Measurements from ENCODE around the gene SLMAP. TPM values are rescaled to one million over a fixed set of nuclear protein-coding genes. Genes with fewer than 3 reads are reported as not detected.
A peak's percentile ranks its signal among the peaks of the same experiment; 100 is the strongest.

SLMAP gene
- total and polyA plus RNA-seq, 11 donors, result 96.4 to 534 (median 269) TPM

GRCh38 chr3:57764794-57765193, 8.7 kb downstream of the SLMAP start:
- no peak for TF ChIP-seq CTCF (IDR thresholded peaks at IDR 0.05)
- TF ChIP-seq POLR2A (IDR thresholded peaks at IDR 0.05), result no peak
- 90 to 96% (median 93%) methylated on average over 2 of the region's 2 CpGs for WGBS, 4 donors
- H3K36me3 ChIP-seq, result peaks cover 0 to 30% (median 8%) of the 10 kb centered on the region in 9 donors
- ATAC-seq, result no peak
- intact Hi-C loops (cut with DNase I), result no loop called here
- no peak overlapping the region for H3K4me3 ChIP-seq
- H3K9me3 ChIP-seq, result no peaks in the 10 kb centered on the region
- no peak for DNase-seq
- peaks cover 0 to 49% (median 20%) of the 10 kb centered on the region in 12 donors for H3K4me1 ChIP-seq
- no peaks in the 10 kb centered on the region for H3K27me3 ChIP-seq
- H3K27ac ChIP-seq, result no peak overlapping the region

GRCh38 chr3:57768595-57768994, 12.5 kb downstream of the SLMAP start:
- intact Hi-C loops (cut with DNase I), result no loop called here
- WGBS, 4 donors, result 96 to 99% (median 97%) methylated on average over 3 of the region's 3 CpGs
- Histone ChIP-seq H3K4me1 (peaks cover 0 to 28% (median 15%) of the 10 kb centered on the region in 12 donors), H3K27me3 (no peaks in the 10 kb centered on the region), H3K9me3 (no peaks in the 10 kb centered on the region), H3K27ac (no peak overlapping the region), H3K36me3 (peaks cover 0 to 11% (median 0%) of the 10 kb centered on the region in 9 donors), H3K4me3 (no peak overlapping the region)
- ATAC-seq (no peak), DNase-seq (no peak)
- TF ChIP-seq CTCF (IDR thresholded peaks at IDR 0.05) (no peak), POLR2A (IDR thresholded peaks at IDR 0.05) (no peak)

DNA sequence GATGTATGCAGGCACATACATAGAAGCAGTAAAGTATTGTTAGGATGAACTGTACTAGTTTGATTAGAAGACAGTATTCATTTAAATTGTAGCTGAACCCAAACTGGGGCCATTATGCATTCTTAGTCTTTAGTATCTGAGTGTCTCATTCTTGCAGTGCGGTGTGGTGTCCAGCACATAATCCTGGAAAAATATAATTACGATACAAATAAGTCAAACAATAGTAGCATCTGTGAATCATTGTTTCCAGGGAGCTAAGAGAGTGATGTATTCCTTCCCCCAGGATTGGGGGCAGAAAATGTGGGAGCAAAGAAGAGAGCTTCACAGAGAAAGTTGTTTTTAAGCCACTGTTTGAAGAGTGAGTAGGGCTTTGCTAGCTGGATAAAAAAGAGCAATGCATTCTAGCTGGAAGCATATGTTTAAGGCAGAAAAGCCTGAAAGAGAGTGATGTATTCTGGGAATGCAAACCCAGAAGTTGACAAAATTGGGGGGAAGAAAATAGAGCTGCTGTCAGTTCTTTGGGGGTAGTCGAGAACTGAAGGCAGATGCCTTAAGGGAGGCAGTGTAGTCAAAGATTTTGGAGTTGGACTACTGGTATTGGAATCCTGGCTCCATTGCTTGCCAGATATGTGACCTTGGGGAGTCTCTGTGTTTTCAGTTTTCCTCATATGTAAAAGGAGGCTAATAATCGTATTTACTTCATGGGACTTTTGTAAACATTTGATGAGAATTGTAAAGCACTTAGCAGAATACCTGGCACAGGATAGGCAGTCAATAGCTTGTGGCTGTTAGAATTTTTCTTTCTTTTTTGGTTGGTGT, 14.1 kb downstream of the SLMAP start:
- DNase-seq (no peak), ATAC-seq (peak in 1 of 4 donors; percentile 50)
- intact Hi-C loops (cut with DNase I), result no loop called here
- TF ChIP-seq POLR2A (IDR thresholded peaks at IDR 0.05), result no peak
- TF ChIP-seq CTCF (IDR thresholded peaks at IDR 0.05), result no peak
- Histone ChIP-seq H3K4me3 (no peak overlapping the region), H3K9me3 (no peaks in the 10 kb centered on the region), H3K27ac (no peak overlapping the region), H3K4me1 (peaks cover 0 to 19% (median 10%) of the 10 kb centered on the region in 12 donors), H3K27me3 (no peaks in the 10 kb centered on the region), H3K36me3 (peaks cover 0 to 9% (median 0%) of the 10 kb centered on the region in 9 donors)
- 65 to 73% (median 66%) methylated on average over 4 of the region's 4 CpGs for WGBS, 4 donors

- intact Hi-C loops (cut with DNase I), result no loop called here
- ATAC-seq (no peak), DNase-seq (no peak)
- H3K4me1 ChIP-seq, result peaks cover 0 to 16% (median 10%) of the 10 kb centered on the region in 12 donors
- H3K27ac ChIP-seq, result no peak overlapping the region
- no peaks in the 10 kb centered on the region for H3K9me3 ChIP-seq
- 54 to 79% (median 63%) methylated on average over 4 of the region's 4 CpGs for WGBS, 4 donors
- no peak overlapping the region for H3K4me3 ChIP-seq
- H3K36me3 ChIP-seq, result peaks cover 0 to 2% (median 0%) of the 10 kb centered on the region in 9 donors
- TF ChIP-seq POLR2A (IDR thresholded peaks at IDR 0.05) (no peak), CTCF (IDR thresholded peaks at IDR 0.05) (no peak)
- H3K27me3 ChIP-seq, result no peaks in the 10 kb centered on the region
Measured at GRCh38 chr3:57772251-57772650, 16.1 kb downstream of the SLMAP start.
